GM04504 (cell line): ENCODE measurements around the gene ZNF622.

Experiments used
- DNase-seq: peaks from one replicate; pipeline ENCODE4 v3.0.0-alpha.2; 2012; ENCODE audit warnings: low read depth

Gene ZNF622

GRCh38 chr5:16465544-16466432, at the start of gene ZNF622:
TSS of gene ZNF622 (minus strand) at chr5:16465800. CDS start at chr5:16465665, 135 bp downstream.
- peak; percentile 76 for DNase-seq

GRCh38 chr5:16510098-16510497, 44.5 kb upstream of the ZNF622 start:
- no peak for DNase-seq

- no peak for DNase-seq
These were observed 43.3 kb upstream of the ZNF622 start for GRCh38 chr5:16508730-16509531.

DNA sequence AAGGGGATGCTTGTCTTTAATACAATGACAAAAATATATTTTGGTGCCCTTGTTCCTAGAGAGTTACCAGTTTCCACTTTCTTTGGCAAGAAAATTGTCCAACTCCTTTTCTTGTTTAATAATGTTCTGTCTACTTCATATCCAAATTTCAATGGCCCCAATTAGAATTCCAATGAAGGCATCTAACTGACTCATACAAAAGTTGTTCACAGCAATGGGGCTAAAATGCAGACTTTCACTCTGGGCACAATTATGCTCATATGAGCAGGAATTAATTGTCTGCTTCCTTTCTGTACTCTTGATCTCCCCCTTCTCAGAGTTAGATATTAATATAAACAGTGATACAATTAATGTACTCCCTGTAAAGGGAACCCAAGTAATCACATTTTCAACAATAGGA, 42.1 kb upstream of the ZNF622 start:
- DNase-seq: peak; percentile 1

DNA sequence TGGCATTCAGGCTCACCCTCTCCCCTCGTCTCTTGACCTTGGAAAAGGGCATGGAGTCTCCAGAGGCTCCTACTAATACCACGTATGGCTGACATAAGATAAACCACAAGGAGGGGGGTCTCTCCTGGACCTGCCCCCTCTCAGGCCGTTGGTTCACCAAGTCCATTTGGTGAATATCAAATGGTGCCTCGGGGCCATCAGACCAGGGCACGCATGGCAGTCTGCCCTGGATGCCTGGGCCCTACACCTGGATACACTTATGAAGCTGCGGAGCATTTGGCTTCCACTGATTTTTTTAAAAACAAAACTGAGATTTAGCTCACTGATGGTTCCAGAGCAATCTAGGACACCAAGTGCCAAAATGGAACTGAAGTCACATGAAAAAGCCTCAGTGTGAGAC, 40.3 kb upstream of the ZNF622 start:
- no peak for DNase-seq

DNA sequence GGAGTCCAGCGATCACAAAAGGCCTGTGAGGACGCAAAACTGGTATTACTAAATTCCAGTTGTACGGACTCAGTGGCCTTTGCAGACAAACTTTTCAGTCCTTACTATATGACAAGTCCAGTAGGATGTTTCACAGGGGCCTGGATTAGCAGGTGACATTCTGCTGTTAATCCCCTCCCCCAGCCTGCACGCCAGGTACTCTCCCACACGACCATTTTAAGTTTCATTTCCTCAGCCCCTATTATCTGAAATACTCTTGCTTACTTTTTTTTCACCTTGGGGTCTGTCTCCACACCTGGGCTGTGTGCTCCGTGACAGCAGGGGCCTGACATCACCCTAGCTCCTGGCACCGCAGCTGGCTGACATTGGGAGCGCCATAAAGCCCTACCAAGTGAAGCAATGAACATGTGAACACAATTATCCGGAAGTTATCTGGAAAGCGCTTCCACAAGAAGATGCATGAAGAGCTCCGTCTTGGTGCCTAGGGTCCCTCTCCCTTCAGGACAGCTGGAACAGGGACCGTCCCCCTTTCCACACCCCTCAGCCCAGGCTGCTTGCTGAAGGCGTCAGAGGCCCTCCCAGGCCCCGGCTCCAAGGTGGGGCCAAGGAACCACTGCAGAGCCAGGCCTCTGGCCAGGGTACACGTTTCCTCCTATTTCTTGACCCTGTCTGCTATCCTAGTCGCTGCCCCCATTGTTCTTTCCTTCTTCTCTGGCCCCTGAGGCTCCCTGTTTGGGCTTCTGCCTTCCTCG, 39.7 kb upstream of the ZNF622 start:
- DNase-seq: no peak

- DNase-seq: no peak
These were observed 39.0 kb upstream of the ZNF622 start for GRCh38 chr5:16504571-16504970.

- DNase-seq: no peak
These were observed 37.3 kb upstream of the ZNF622 start for GRCh38 chr5:16502866-16503265.

GRCh38 chr5:16500024-16500423, 34.4 kb upstream of the ZNF622 start:
- no peak for DNase-seq

DNA sequence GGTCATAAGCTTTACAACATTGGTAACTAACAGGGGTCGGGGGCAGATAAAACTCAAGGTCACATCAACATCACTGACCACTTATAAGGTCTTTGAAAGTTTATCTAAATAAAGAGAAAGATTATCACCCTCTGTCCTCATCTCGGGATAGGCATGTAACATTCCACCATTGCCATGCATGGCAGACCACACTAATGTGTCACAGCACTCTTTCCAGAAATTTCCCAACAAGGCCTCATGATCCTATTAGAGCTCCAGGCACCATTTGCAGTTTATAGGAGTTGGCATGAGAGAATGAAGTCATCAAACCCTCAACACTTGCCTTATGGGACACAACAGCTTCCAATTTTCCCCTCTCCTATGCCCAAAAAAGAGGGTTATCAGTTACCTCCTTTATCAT, 31.9 kb upstream of the ZNF622 start:
- no peak for DNase-seq

GRCh38 chr5:16493261-16493660, 27.7 kb upstream of the ZNF622 start:
- no peak for DNase-seq

DNA sequence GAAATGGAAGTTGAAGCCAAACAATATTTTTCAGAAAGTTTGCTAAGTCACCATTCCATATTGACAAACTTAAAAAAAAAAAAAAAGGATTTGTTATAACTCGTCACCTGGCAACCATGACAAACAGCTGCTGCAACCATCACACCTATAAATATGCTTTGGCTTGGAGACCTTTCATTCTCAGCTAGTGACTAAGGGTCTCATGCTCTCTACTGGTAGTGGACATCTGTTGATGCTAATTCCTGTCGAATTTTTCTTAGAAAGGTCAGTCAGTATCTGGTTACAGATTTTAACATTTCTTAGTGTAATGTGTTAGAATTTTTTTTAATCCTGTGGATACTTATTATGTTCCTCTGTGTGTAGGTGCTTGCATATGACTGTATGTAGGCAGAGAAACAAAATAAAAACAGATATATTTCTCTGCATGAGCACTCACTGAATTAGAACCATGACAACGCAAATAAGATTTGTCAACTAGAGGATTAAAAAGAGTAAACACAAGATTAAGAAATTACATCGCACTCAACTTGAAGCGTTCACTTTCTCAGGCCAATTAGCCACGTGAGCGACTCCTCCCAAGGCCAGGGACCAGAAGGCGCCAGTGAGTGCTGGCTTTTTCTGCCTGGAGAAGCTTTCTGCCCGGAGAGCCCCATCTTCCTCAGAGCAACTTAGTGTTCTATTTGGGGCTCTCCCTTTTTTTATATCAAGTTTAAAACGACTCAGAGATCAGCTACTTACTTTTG, 27.0 kb upstream of the ZNF622 start:
- peak; percentile 57 for DNase-seq

GRCh38 chr5:16490911-16491310, 25.3 kb upstream of the ZNF622 start:
- DNase-seq: no peak

- DNase-seq: no peak
These were observed 23.8 kb upstream of the ZNF622 start for GRCh38 chr5:16489322-16489791.

DNA sequence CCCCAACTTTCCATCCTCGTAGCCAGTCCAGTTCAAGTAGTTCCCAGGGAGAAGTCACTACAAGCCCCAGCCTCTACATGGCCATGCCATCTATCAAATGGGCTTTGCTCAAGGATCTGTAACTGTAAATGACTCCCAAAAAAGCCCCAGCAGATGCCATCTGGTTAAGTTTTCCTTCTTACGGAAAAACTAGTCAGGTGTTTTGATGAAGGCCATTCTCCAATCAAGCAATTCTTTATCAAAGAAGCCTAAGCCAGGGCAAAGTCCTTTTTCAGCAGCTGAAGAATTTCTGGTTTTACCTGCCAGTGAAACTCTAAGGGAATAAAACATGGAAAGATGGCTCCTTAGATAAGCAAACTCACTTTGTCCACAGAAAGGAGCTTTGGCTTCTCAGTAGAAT, 21.9 kb upstream of the ZNF622 start:
- no peak for DNase-seq

GRCh38 chr5:16486711-16487111, 21.1 kb upstream of the ZNF622 start:
- no peak for DNase-seq

DNA sequence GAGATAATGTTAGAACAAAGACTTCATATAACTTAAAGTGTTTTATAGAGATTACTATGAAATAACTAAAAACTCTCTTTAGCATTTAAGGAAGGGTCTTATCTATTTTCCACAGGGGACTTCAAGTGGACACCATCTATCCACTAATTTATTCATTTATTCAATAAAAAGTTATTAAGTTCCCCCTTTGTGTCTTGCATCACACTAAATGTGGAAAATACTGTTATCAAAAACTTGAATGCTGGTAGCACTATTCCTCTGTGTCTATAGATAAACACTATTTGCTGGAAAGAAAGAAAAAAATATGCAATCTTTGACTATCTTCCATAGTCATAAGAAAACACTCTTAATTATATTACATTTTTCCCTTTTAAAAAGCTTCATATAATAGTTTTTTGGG, 20.1 kb upstream of the ZNF622 start:
- no peak for DNase-seq

GRCh38 chr5:16484081-16484480, 18.5 kb upstream of the ZNF622 start:
- no peak for DNase-seq

DNA sequence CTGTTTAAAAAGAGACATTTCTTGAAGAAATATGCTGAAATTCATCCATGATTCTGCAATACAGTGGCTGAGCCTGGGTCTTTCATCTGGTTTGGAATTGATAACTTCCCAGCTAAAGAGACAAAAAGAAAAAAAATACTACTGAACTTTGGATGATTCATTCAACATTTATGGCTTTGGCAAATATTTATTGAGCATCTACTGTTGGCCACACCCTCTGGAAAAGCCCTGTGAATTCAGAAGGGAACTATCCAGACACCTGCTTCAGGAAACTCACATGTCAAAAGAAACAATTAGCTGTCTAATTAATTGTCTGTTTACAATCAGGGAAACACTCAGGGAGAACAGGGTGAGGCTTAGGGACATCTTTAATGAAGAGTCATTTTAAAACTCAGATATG, 17.8 kb upstream of the ZNF622 start:
- DNase-seq: no peak

DNA sequence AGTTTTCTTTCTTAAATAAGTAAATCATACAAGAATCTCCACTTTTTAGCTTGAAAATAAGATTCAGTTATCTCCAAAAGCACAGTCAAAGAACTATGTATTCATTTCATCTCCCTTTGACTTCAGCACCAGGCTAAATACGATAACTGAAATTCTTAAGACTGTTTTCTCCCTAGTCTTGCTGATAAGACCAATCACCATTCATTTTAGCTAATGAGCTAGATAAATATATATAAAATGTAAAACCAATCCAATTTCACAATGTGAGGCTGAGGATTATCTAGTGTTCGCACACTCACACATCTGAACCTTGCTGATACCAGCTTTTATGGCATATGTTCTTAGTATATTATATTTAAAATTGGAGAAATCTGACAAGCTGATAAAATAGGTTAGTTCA, 17.3 kb upstream of the ZNF622 start:
- no peak for DNase-seq

DNA sequence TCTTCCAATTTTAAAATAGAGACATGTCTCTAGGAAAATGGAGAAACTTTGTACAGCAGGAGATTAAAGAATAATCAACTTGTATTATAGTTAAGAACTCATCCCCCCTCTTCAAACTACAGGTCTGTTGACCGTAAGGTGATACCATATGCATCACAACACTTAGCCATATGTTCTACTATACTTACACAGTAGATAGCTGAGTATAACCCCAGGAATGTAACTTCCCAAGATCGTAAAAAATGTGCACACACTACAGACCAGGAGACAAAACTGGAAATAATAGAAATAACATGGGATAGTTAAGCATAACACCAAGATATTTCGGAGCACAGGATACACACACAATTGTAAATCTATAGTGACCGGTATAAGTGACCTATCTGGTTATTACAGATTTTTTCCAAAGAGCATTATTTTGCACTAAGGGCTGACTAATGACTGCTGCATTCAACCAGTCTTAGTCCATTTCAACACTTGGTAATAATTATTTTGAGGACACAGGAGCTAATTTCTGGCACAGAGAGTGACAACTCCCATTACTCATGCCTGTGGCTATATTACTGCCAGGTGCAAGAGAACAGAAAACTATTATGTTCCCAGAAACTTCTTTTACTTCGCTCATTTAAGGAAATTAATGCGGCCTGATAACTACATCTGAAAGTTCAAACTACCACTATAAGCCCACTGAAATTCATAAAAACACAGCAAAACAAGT, 15.4 kb upstream of the ZNF622 start:
- DNase-seq: no peak
